Panc1 (cell line): Measurements from ENCODE around the gene CLMN.

Experiments used
- POLR2AphosphoS5 ChIP-seq: IDR thresholded peaks from 2 replicates; pipeline ENCODE4 v1.6.1; 2012; ENCODE audit warnings: mild to moderate bottlenecking, low read depth, low read length, moderate library complexity
- SIN3A ChIP-seq: IDR thresholded peaks from 2 replicates; pipeline ENCODE4 v1.6.1; 2012; ENCODE audit warnings: low read depth, mild to moderate bottlenecking, low read length, moderate library complexity, borderline replicate concordance; ENCODE audit not compliant: insufficient read depth
- TCF7L2 ChIP-seq: IDR thresholded peaks from 2 replicates; pipeline ENCODE4 v1.6.1; 2011; ENCODE audit warnings: mild to moderate bottlenecking, low read depth, low read length, inconsistent platforms
- TF ChIP-seq, protein P1 (sequence below): fragments of 450-650 bp; IDR thresholded peaks from 2 replicates; pipeline ENCODE4 v1.5.1; 2017; ENCODE audit warnings: mild to moderate bottlenecking
- TF ChIP-seq, protein P2 (sequence below), 2 experiments: IDR thresholded peaks; 2 replicates each; pipeline ENCODE4 v1.6.1; 2011 to 2012; ENCODE audit warnings: low read depth in 2 of 2, control low read depth in 1 of 2, low read length in 1 of 2, mild to moderate bottlenecking in 1 of 2, moderate library complexity in 1 of 2; ENCODE audit not compliant: insufficient read depth in 1 of 2

DNA sequence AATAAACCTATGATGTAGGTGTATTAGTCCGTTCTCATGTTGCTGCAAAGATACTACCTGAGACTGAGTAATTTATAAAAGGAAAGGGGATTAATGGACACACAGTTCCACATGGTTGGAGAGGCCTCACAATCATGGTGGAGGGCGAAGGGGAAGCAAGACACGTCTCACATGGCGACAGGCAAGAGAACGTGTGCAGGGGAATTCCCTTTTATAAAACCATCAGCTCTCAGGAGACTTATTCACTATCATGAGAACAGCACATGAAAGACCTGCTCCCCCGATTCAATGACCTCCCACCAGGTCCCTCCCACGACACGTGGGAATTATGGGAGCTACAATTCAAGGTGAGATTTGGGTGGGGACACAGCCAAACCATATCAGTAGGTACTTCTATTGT is 103.7 kb downstream of the CLMN start:
- TF ChIP-seq, protein P1, sequence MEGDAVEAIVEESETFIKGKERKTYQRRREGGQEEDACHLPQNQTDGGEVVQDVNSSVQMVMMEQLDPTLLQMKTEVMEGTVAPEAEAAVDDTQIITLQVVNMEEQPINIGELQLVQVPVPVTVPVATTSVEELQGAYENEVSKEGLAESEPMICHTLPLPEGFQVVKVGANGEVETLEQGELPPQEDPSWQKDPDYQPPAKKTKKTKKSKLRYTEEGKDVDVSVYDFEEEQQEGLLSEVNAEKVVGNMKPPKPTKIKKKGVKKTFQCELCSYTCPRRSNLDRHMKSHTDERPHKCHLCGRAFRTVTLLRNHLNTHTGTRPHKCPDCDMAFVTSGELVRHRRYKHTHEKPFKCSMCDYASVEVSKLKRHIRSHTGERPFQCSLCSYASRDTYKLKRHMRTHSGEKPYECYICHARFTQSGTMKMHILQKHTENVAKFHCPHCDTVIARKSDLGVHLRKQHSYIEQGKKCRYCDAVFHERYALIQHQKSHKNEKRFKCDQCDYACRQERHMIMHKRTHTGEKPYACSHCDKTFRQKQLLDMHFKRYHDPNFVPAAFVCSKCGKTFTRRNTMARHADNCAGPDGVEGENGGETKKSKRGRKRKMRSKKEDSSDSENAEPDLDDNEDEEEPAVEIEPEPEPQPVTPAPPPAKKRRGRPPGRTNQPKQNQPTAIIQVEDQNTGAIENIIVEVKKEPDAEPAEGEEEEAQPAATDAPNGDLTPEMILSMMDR, result no peak
- TF ChIP-seq POLR2AphosphoS5 (no peak), TCF7L2 (no peak), SIN3A (no peak)
- TF ChIP-seq, protein P2, sequence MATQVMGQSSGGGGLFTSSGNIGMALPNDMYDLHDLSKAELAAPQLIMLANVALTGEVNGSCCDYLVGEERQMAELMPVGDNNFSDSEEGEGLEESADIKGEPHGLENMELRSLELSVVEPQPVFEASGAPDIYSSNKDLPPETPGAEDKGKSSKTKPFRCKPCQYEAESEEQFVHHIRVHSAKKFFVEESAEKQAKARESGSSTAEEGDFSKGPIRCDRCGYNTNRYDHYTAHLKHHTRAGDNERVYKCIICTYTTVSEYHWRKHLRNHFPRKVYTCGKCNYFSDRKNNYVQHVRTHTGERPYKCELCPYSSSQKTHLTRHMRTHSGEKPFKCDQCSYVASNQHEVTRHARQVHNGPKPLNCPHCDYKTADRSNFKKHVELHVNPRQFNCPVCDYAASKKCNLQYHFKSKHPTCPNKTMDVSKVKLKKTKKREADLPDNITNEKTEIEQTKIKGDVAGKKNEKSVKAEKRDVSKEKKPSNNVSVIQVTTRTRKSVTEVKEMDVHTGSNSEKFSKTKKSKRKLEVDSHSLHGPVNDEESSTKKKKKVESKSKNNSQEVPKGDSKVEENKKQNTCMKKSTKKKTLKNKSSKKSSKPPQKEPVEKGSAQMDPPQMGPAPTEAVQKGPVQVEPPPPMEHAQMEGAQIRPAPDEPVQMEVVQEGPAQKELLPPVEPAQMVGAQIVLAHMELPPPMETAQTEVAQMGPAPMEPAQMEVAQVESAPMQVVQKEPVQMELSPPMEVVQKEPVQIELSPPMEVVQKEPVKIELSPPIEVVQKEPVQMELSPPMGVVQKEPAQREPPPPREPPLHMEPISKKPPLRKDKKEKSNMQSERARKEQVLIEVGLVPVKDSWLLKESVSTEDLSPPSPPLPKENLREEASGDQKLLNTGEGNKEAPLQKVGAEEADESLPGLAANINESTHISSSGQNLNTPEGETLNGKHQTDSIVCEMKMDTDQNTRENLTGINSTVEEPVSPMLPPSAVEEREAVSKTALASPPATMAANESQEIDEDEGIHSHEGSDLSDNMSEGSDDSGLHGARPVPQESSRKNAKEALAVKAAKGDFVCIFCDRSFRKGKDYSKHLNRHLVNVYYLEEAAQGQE (IDR thresholded peaks at IDR 0.05; ENCODE audit: insufficient read depth in 1 of 2, low read depth in 2 of 2, low read length in 1 of 2), result no peak
